Kidney capillary endothelial cell (primary cell): ENCODE data around the gene ARHGAP24.
"Not testable (repeated sequence)": the region's sequence is repeated elsewhere in the genome, so short reads cannot be mapped to it uniquely, and the experiment has no call there.

ENCODE experiments used
- DNase-seq: peaks from one replicate; pipeline ENCODE4 v3.0.0-alpha.2; 2018; ENCODE audit warnings: low spot score

Gene ARHGAP24

GRCh38 chr4:85818700-85819099, 343.8 kb downstream of the ARHGAP24 start:
- no peak for DNase-seq

GRCh38 chr4:85820101-85820500, 345.2 kb downstream of the ARHGAP24 start:
- not testable (repeated sequence) for DNase-seq

GRCh38 chr4:85821688-85822455, 346.9 kb downstream of the ARHGAP24 start:
- no peak for DNase-seq

GRCh38 chr4:85823295-85823694, 348.3 kb downstream of the ARHGAP24 start:
- no peak for DNase-seq

- no peak for DNase-seq
These were observed 349.4 kb downstream of the ARHGAP24 start for GRCh38 chr4:85824166-85824945.

GRCh38 chr4:85826060-85826678, 351.2 kb downstream of the ARHGAP24 start:
- peak; percentile 28 for DNase-seq

- DNase-seq: no peak
These were observed 353.3 kb downstream of the ARHGAP24 start for GRCh38 chr4:85828027-85828890.

GRCh38 chr4:85829276-85830051, 354.5 kb downstream of the ARHGAP24 start:
- no peak for DNase-seq

- no peak for DNase-seq
These were observed 356.7 kb downstream of the ARHGAP24 start for GRCh38 chr4:85831647-85832046.

- DNase-seq: no peak
These were observed 358.4 kb downstream of the ARHGAP24 start for GRCh38 chr4:85833302-85833701.

GRCh38 chr4:85834934-85835333, 360.0 kb downstream of the ARHGAP24 start:
- no peak for DNase-seq

- no peak for DNase-seq
These were observed 361.9 kb downstream of the ARHGAP24 start for GRCh38 chr4:85836588-85837438.

GRCh38 chr4:85837439-85837733, 362.4 kb downstream of the ARHGAP24 start:
- DNase-seq: no peak

GRCh38 chr4:85839981-85840451, 365.1 kb downstream of the ARHGAP24 start:
- not testable (repeated sequence) for DNase-seq

- no peak for DNase-seq
These were observed 367.6 kb downstream of the ARHGAP24 start for GRCh38 chr4:85842540-85842939.

GRCh38 chr4:85853740-85854139, 378.8 kb downstream of the ARHGAP24 start:
- DNase-seq: not testable (repeated sequence)

GRCh38 chr4:85854546-85854945, 379.6 kb downstream of the ARHGAP24 start:
- DNase-seq: peak; percentile 84

GRCh38 chr4:85860066-85860740, 385.3 kb downstream of the ARHGAP24 start:
- DNase-seq: peak; percentile 35

GRCh38 chr4:85861064-85861765, 386.3 kb downstream of the ARHGAP24 start:
- no peak for DNase-seq
